GM21723 (cell line): ENCODE measurements around the gene ABCB6.
"Not testable (repeated sequence)": the region's sequence is repeated elsewhere in the genome, so short reads cannot be mapped to it uniquely, and the experiment has no call there.

Experiments
- ATAC-seq: cut with Tn5 transposase; IDR thresholded peaks from one replicate; pipeline ENCODE4 v1.9.1; 2021; ENCODE audit warnings: mild to moderate bottlenecking, moderate library complexity; ENCODE audit not compliant: unreplicated experiment

ABCB6 gene

DNA sequence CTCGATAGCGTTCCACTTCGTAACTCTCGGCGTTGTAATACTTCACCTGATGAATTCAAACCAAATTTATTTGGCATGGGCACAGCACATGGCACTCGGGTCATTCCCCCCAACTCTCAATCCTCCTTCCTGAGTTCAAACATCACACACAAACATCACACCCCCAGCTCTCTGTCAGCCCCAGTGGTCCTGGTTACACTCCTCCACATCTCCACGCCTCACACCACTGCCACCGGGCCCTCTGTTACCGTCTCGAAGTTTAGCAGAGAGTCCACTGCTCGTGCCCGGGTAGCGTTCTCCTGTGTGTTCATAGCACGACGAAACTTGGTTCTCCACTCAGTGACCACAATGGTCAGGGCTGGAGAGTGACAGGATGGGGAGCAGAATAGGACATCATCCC, 4.6 kb downstream of the ABCB6 start:
- ATAC-seq, result no peak

DNA sequence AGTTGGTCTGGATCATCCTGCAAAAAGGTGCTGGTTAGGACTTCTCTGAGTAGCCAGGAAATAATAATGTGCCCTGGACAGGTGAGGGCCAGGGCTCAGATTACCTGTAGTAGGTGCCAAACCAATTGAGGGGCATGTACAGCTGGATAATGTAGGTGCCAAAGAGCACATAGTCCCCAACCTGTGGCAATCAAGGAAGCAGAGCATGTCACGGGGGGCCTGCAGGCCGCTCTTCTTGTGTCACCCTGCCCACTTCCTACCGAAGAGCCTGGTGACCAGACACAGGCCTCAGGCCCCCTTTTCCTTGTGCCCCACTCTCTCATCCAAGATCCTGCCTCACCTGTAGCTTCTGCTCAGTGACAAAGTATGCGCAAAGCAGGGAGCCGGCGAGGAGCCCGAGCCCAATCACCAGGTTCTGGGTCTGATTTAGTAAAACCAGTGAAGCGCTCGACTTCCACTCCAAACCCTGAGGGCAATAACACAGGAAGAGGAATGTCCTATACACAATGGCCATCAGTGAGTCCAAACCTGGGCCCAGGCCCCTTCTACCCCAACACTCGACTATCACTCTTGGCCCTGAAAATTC, 5.2 kb downstream of the ABCB6 start:
- no peak for ATAC-seq

DNA sequence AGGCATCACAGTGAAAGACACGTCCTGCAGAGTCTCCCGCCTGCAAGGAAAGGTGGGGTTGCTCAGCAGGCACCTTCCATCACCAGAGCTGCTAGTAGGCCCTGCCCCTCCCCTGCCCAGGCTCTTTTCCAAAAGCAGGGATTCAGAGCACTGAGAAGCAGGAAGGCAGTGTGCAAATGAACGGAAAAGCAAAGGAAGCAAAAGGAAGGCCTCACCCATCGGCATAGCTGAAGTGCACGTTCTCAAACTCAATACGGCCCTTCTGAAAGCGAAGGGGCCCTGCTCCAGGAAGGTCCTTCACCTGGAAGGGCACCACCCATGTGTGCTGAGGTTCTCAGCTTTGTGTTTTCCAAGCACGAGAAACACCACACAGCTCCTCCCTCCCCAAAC, 5.7 kb downstream of the ABCB6 start:
- ATAC-seq, result no peak

DNA sequence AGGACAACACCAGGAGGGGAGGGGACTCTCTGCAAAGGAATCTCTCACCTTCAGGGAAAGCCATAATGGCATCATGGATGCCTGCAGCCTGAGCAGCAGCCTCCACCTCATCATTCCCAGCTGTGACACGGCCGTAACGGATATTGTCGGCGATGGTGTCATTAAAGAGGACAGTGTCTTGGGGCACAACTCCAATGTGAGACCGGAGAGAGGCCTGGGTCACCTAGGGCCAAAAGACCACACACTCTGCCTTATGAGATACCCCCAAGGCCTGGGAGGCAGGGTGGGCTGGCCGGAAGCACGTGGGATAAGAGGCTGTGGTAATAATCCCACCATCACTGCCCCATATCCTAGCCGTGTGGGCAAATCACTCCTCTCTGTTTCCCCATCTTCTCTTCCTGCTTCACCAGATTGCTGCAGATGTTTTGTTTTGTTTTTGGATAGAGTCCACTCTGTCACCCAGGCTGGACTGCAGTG, 7.8 kb downstream of the ABCB6 start:
- ATAC-seq, result no peak

DNA sequence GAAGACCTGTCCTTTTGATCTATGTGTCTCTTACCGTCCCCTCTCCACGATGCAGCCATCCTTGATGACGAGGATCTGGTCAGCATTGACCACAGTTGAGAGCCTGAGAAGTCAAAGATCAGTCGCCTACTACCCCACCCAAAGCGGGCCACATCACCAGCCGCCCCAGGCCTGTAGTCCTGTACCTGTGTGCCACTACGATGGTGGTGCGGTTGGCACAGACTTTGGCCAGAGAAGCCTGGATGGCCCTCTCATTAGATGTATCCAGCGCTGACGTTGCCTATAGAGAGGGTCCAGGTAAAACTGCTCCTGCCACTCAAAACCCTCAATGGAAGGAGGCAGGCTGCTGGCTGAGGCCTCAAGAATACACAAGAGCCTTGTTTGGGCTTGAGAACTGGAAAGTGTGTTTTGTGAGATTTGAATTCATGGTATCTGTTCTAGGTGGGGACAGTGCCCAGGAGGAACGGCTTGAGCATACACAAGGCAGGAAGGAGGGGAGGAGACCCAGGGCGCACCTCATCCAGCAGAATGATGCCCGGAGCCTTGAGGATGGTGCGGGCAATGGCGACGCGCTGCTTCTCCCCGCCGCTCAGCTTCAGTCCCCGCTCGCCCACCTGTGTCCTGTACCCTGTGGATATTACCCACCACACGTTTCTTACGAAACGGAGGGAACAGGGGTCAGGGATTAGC, 8.4 kb downstream of the ABCB6 start:
- ATAC-seq, result no peak

DNA sequence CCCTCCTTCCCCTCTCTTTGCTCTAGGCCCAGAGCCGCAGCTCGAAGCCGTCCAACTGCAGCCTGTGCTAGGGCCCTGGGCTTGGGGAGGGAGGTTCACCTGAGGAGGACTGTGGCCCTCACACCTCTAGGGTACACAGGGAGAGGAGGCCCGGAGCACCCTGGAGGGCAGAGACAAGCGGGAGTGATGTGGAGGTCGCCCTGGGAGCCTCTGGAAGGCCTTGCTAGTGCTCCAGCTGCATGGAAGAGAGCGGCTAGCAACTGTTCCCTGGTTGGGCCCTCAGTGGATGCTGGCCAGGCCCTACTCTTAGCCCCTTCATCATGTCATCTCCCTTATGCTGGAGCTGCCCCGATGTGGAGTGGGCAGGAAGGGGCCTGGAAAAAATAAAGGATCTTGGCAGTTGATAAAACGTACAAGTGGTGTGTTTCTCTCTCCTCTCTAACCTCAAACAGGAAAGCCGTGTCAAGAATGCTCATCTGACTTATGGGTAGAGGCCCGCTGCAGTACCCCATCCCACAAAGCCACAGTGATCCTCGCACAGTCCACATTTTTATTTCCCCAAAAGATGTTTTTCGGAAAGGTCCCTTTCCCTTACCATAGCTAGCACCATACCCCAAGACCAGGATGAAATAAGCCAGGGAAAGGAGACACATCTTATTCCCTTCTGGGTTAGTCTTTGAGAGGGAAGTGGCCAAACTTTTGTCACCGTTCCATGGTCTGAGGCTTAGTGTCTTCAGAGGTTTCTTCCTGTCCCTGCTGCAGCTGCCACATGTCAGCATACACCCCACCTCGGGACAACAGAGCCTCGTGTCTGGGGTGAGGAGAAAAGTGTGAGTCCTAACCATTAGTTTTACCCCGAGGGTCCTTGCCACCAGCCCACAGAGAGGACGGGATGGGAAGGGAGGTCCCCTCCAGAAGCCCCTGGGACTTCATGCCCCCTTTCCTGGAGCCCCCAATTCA, 9.2 kb downstream of the ABCB6 start:
- no peak for ATAC-seq

DNA sequence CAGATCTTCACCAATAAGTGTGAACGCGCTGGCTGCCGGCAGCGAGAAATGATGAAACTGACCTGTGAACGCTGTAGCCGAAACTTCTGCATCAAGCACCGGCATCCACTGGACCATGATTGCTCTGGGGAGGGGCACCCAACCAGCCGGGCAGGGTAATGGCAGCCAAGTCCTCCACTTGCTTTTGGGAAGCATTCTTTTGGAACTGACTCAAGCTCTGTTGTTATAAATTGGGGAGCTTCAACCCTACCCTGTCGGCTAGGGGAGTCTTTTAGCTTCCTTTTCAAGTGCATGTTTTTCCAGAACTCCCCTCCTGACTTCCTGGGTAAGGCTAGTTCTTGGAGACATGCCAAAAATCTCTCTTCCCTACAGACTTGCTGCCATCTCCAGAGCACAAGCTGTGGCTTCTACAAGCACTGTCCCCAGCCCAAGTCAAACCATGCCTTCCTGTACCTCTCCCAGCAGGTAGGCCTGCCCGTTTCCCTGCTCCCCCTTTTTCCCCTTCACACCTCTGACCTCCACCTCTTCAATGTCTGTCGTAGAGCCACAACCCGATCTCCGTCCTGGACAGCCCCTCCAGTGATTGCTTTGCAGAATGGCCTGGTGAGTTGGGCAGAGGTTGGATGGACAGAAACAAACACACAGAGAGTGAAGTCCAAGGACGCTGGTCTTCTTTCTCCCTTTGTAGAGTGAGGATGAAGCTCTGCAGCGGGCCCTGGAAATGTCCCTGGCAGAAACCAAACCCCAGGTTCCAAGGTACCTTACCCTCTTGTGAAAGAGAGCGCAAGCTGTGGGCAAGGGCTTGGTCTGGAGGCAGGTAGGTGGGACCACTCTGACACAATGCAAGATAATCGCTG, 10.6 kb downstream of the ABCB6 start:
- ATAC-seq, result no peak

DNA sequence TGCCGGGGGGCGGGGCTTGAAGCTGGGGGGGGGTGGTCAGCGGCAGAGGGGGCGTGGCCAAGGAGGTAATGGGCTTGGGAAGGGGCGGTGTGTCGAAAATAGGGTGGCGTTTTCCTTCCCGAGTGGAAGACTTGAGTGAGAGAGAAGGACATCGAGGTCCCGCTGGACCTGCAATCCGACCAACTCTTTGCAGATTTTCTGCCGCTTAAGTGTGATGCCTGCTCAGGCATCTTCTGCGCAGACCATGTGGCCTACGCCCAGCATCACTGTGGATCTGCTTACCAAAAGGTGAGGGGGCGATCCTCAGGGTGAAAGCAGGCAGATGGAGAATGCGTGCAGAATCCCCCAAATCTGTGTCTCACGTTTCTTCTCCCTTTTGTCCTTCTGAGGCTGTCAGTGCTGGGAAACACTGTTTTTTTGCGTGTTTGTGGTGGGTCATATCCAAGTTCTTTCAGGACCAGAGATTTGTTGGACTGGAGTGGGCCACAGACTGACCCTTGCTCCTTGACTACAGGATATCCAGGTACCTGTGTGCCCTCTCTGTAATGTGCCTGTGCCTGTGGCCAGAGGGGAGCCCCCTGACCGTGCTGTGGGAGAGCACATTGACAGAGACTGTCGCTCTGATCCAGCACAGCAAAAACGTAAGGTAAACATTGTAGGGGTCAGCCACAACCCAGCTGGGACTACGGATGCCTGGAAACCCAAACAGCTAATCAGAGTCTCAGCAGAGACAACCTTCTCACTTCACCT, 11.4 kb downstream of the ABCB6 start:
- ATAC-seq, result no peak

DNA sequence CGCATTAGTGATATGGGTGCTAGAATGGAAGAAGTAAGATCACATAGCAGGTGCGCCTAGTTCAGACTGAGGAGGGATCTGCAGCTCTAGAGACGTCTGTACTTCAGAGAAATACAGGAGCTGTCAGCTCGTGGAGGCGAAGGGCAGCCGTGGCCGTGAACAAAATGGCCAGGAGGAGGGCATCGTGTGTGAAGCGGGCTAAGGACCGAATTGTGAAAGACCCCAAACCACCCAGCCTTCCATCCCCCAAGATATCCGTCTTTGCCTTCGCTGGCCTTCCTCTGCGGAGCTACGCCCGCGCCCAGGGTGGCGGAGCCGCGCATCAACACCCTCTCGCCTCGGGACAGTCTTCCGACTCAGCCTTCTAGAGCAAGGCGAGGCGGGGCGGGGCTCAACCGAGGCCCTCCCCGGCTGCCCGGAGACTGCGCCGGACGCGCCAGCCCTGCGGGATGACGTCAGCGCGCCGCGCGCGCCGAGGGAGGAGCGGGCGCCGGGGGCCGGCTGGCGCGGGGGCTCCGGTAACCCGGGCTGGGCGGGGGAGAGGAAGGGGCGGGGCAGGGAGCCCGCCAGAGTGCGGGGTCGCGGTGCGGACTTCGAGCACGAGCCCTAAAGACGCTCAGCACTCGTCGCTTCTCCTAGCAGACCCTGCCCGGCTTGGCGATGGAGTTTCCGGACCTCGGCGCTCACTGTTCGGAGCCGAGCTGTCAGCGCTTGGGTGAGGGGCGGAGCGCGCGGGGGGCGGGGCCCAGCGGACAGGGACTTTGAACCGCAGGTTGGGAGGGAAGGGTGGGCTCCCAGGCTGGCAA, 12.2 kb downstream of the ABCB6 start, which contains the start of gene ZFAND2B:
ZFAND2B (plus strand) TSS at position 455 of the 806 bp plus-strand sequence; CDS start at position 661, 206 bp downstream.
- peak; percentile 97 for ATAC-seq

DNA sequence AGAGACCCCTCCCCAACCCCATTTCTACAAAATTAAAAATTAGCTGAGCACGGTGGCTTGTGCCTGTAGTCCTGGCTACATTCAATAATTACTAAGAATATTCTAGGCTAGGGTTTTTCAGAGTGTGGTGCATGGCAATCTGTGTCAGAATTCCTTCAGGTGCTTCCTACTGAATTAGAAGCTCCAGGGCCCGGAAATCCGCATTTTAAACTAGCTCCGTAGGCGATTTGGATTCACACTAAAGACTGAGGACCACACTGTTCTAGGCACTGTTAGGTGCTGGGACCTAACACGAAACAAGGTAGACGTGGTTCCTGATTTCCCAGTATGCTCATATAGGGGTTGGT, 12.8 kb downstream of the ABCB6 start:
- ATAC-seq, result no peak

DNA sequence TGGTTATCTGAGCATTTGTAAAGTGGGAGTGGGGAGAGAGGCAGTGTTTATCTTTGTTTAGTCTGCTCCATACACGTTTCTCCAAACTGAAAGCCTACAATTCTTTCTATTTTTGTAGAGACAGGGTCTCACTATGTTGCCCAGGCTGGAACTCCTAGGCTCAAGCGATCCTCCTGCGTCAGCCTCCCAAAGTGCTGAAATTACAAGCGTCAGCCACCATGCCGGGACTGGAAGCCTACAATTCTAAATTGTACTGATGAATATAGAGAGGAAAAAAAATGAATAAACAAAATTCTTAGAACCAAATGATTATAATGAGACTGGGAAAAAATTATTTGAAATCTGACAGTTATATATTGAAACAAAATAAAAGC, 13.6 kb downstream of the ABCB6 start:
- no peak for ATAC-seq

DNA sequence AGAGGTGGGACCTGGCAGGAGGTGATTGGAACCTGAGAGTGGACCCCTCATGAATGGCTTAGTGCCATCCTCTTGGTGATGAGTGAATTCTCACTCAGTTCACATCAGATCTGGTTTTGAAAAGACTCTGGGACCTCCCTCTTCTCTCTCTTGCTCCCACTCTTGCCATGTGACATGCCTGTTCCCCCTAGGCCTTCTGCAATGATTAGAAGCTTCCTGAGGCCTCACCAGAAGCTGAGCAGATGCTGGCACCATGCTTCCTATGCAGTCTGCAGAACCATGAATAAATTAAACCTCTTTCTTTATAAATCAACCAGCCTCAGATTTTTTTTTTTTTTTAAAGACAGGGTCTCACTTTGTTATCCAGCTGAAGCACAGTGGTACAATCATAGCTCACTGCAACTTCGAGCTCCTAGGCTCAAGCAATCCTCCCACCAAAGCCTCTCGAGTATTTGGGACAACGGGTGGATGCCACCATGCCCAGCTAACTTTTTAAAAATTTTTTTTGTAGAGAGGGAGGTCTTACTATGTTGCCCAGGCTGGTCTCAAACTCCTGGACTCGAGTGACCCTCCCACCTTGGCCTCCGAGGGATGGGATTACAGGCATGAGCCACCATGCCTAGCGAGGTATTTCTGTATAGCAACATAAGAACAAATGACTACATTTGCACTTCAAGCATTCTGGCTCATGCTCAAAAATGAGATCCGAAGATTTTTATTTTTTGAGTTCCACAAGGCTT, 14.2 kb downstream of the ABCB6 start:
- no peak for ATAC-seq

DNA sequence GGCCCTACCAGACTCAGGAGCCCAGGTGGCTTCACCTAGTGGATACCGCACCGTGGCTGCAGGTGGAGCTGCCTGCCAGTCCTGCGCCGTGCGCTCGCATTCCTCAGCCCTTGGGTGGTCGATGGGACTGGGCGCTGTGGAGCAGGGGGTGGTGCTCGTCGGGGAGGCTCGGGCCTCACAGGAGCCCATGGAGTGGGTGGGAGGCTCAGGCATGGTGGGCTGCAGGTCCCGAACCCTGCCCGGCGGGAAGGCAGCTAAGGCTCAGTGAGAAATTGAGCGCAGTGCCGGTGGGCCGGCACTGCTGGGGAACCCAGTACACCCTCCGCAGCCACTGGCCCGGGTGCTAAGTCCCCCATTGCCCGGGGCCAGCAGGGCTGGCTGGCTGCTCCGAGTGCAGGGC, 17.4 kb downstream of the ABCB6 start:
- not testable (repeated sequence) for ATAC-seq

DNA sequence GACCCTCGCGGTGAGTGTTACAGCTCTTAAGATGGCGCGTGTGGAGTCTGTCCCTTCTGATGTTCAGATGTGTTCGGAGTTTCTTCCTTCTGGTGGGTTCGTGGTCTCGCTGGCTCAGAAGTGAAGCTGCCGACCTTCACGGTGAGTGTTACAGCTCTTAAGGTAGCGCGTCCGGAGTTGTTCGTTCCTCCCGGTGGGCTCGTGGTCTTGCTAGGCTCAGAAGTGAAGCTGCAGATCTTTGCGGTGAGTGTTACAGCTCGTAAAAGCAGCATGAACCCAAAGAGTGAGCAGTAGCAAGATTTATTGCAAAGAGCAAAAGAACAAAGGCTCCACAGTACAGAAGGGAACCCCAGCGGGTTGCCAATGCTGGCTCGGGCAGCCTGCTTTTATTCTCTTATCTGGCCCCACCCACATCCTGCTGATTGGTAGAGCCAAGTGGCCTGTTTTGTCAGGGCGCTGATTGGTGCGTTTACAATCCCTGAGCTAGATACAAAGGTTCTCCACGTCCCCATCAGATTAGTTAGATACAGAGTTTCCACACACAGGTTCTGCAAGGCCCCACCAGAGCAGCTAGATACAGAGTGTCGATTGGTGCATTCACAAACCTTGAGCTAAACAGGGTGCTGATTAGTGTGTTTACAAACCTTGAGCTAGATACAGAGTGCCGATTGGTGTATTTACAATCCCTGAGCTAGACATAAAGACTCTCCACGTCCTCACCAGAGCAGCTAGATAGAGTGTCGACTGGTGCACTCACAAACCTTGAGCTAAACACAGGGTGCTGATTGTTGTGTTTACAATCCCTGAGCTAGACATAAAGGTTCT, 18.0 kb downstream of the ABCB6 start:
- not testable (repeated sequence) for ATAC-seq

DNA sequence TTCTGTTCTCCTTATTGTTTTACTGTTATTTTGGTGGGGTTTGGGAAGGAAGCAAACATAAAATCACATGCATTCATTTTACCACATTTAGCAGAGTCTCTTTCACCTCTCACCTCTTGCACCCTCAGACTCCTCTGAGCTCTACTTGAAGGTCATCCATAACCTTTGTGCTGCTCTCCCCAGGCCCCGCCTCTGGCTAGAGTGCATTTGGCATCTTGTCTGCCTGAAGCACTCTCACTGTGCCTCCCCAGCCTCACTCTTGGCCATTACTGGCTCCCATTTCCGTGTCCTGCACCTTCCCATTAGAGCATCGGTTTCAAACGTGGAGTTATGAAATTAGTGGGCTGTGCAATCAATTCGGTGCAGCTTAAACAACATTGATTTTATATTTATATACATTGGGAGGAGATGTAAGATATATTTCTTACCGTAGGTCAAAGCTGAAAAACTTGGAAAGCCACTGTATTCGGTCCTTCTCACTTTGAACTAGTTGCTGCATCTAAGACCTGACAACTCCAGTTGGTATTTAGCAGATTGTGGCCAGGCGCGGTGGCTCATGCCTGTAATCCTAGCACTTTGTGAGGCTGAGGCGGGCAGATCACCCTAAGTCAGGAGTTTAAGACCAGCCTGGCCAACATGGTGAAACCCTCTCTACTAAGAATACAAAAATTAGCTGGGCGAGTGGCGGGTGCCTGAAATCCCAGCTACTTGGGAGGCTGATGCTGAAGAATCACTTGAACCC, 19.1 kb downstream of the ABCB6 start:
- no peak for ATAC-seq

DNA sequence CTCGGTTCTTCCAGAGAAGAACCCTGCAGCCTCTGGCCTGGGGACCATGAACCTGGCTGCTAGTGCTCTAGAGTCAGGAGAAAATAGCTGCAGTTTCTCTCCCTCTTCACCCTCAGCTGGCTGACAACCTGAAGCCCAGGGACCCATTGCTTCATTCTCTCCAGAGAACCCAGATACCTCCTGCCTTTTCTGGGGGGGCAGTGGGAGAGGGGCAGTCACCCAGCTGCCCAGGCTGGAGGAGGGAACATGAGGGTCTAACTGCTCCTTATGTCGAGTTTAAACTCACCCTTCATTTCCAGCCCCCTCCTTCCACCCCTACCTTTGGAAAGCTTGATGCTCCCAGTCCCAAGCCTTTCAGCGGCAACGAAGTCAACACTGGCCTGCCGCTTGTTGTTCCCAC, 19.8 kb downstream of the ABCB6 start:
- no peak for ATAC-seq

DNA sequence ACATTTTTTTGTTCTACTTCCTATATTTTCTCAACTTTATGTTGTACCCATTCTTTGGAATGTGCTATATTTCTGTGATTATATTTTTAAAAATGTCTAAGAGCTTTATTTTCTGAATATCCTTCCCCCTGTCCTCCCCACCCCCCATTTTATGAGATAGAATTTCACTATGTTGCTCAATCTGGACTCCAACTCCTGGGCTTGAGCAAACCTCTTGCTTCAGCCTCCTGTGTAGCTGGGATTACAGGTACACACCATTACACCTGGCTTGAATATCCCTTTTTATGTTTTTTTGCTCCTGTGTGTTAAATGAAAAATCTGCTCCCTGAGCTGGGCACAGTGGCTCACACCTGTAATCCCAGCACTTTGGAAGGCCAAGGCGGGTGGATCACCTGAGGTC, 21.4 kb downstream of the ABCB6 start:
- no peak for ATAC-seq
